GM12865 (cell line): ENCODE measurements around the gene KCNB1.

Source experiments
- DNase-seq: peaks from one replicate; pipeline ENCODE4 v3.0.0; 2010; ENCODE audit warnings: low read depth
- H3K4me3 ChIP-seq: 2 replicates; pipeline ENCODE4 v1.5.1; 2011; ENCODE audit warnings: mild to moderate bottlenecking, low read depth, low read length, control low read depth
- CTCF ChIP-seq: IDR thresholded peaks from 2 replicates; pipeline ENCODE4 v1.5.1; 2011; ENCODE audit warnings: low read length, control low read depth, low read depth, inconsistent platforms; ENCODE audit not compliant: insufficient read depth; ENCODE audit errors: missing control alignments

The KCNB1 gene

GRCh38 chr20:49356676-49357075 is 125.8 kb downstream of the KCNB1 start:
- no peak for TF ChIP-seq CTCF
- no peak overlapping the region for H3K4me3 ChIP-seq
- DNase-seq: no peak

DNA sequence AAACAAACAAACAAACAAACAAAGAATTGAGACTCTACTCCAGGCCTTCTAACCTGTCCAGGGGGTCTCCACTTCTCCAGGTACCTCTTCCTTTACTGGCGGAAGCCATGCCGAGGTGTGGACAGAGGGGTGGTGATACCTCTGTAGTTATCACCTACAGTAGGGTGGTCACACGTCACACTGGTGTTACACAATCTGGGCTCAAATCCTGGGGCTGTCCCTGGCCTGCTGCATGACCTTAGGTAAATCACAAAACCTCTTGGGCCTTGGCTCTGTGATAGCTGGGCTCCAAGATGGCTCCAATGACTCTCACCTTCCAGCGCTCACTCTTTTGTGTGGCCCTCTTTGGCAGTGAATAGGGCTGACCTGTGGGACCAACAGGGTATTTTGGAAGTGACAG is 127.8 kb downstream of the KCNB1 start:
- no peak for DNase-seq
- no peak for TF ChIP-seq CTCF
- no peak overlapping the region for H3K4me3 ChIP-seq

- DNase-seq: no peak
- no peak for TF ChIP-seq CTCF
- H3K4me3 ChIP-seq: no peak overlapping the region
Measured at GRCh38 chr20:49353348-49353747, 129.1 kb downstream of the KCNB1 start.

DNA sequence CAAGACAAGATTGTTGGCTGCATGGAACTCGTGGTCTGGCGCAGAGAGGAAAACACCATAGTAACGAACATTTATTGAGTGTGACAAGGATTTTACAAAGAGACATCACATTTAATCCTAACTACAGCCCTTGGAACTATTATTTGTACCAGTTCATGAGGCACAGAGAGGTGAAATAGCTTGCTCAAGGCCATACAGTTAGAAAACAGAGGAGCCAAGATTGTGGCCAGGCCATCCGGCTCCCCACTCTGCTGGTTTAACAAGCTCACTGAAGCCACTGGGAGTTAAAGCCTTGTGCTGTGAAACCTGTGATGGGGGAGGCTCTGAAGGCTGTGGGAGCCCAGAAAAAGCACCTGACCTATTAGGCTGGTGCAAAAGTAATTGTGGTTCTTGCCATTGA is 129.7 kb downstream of the KCNB1 start:
- no peak for TF ChIP-seq CTCF
- no peak for DNase-seq
- H3K4me3 ChIP-seq: no peak overlapping the region

- no peak for TF ChIP-seq CTCF
- no peak for DNase-seq
- H3K4me3 ChIP-seq: no peak overlapping the region
Measured at GRCh38 chr20:49351775-49352174, 130.7 kb downstream of the KCNB1 start.

DNA sequence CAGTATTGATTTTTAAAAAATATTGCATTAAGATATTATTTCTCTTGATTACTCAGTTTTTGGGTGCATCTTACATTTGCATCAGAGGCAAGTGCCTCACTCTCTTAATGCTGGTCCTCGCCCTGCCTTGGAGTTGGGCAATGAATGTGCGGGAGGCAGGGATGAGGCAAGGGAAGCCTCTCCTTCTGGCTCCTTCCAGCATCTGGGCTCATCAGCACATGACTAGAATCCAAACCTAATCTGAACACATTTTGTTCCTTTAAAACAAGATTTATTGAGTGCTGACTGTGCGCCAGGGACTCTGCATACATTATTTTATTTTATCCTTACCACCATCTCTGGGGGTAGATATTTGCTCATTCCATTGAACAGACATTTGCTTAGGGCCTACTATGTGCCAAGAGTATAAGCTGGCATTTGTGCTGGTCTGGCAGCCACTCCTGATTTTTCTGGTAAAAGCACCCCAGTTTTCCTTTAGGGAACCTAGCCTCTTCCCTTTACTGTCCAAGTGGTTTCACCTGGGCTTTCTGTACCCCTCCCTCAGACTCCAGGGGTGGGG is 132.7 kb downstream of the KCNB1 start:
- no peak overlapping the region for H3K4me3 ChIP-seq
- no peak for TF ChIP-seq CTCF
- DNase-seq: no peak

GRCh38 chr20:49349078-49349477 is 133.4 kb downstream of the KCNB1 start:
- no peak overlapping the region for H3K4me3 ChIP-seq
- TF ChIP-seq CTCF: no peak
- no peak for DNase-seq
